GM23248 (cell line): Measurements from ENCODE around the gene IGF1R.

Experiments used
- EZH2 ChIP-seq: fragments of 200-600 bp; sonication (generic); IDR thresholded peaks from 2 replicates; pipeline ENCODE4 v1.6.1; 2018; ENCODE audit warnings: antibody characterized with exemption, mild to moderate bottlenecking; ENCODE audit not compliant: insufficient read depth, poor library complexity, severe bottlenecking
- EZH2phosphoT487 ChIP-seq: fragments of 200-600 bp; sonication (generic); IDR thresholded peaks from 2 replicates; pipeline ENCODE4 v1.6.1; 2018; ENCODE audit warnings: antibody characterized with exemption, moderate library complexity, mild to moderate bottlenecking, low read depth; ENCODE audit not compliant: insufficient read depth

- no peak for TF ChIP-seq EZH2phosphoT487
- no peak for TF ChIP-seq EZH2
Observed at GRCh38 chr15:98969126-98969735, 320.9 kb downstream of the IGF1R start.
